ENCODE data around the gene AMH.

DNA sequence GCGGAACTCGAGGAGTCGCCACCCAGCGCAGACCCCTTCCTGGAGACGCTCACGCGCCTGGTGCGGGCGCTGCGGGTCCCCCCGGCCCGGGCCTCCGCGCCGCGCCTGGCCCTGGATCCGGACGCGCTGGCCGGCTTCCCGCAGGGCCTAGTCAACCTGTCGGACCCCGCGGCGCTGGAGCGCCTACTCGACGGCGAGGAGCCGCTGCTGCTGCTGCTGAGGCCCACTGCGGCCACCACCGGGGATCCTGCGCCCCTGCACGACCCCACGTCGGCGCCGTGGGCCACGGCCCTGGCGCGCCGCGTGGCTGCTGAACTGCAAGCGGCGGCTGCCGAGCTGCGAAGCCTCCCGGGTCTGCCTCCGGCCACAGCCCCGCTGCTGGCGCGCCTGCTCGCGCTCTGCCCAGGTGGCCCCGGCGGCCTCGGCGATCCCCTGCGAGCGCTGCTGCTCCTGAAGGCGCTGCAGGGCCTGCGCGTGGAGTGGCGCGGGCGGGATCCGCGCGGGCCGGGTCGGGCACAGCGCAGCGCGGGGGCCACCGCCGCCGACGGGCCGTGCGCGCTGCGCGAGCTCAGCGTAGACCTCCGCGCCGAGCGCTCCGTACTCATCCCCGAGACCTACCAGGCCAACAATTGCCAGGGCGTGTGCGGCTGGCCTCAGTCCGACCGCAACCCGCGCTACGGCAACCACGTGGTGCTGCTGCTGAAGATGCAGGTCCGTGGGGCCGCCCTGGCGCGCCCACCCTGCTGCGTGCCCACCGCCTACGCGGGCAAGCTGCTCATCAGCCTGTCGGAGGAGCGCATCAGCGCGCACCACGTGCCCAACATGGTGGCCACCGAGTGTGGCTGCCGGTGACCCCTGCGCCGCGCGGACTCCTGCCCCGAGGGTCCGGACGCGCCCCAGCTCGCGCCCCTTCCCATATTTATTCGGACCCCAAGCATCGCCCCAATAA is 2.3 kb downstream of the AMH start:
- TF ChIP-seq, protein P1, sequence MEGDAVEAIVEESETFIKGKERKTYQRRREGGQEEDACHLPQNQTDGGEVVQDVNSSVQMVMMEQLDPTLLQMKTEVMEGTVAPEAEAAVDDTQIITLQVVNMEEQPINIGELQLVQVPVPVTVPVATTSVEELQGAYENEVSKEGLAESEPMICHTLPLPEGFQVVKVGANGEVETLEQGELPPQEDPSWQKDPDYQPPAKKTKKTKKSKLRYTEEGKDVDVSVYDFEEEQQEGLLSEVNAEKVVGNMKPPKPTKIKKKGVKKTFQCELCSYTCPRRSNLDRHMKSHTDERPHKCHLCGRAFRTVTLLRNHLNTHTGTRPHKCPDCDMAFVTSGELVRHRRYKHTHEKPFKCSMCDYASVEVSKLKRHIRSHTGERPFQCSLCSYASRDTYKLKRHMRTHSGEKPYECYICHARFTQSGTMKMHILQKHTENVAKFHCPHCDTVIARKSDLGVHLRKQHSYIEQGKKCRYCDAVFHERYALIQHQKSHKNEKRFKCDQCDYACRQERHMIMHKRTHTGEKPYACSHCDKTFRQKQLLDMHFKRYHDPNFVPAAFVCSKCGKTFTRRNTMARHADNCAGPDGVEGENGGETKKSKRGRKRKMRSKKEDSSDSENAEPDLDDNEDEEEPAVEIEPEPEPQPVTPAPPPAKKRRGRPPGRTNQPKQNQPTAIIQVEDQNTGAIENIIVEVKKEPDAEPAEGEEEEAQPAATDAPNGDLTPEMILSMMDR (IDR thresholded peaks at IDR 0.05): no peak
- TF ChIP-seq POLR2A (IDR thresholded peaks at IDR 0.05; ENCODE audit: low read depth) (no peak), EP300 (IDR thresholded peaks at IDR 0.05) (no peak), POLR2AphosphoS5 (IDR thresholded peaks at IDR 0.05) (no peak)
